ENCODE data around the gene ATP6AP1.
"Not testable (repeated sequence)": the region's sequence is repeated elsewhere in the genome, so short reads cannot be mapped to it uniquely, and the experiment has no call there.

The ATP6AP1 gene

GRCh38 chrX:154399527-154400368 lies 28.7 kb upstream of the ATP6AP1 start:
- in situ Hi-C loops (cut with MboI; ENCODE audit: low sequenced_read_pairs), result no loop called here

- in situ Hi-C loops (cut with MboI; ENCODE audit: low sequenced_read_pairs), result not testable (repeated sequence)
Measured at GRCh38 chrX:154400369-154400817, 28.1 kb upstream of the ATP6AP1 start.

GRCh38 chrX:154401045-154401799 lies 27.3 kb upstream of the ATP6AP1 start:
- in situ Hi-C loops (cut with MboI; ENCODE audit: low sequenced_read_pairs), result no loop called here

- in situ Hi-C loops (cut with MboI; ENCODE audit: low sequenced_read_pairs), result no loop called here
Measured at GRCh38 chrX:154401918-154402621, 26.4 kb upstream of the ATP6AP1 start.

GRCh38 chrX:154402622-154403127 lies 25.8 kb upstream of the ATP6AP1 start:
- in situ Hi-C loops (cut with MboI; ENCODE audit: low sequenced_read_pairs), result no loop called here

- in situ Hi-C loops (cut with MboI; ENCODE audit: low sequenced_read_pairs), result no loop called here
Measured at GRCh38 chrX:154403192-154403591, 25.3 kb upstream of the ATP6AP1 start.

- in situ Hi-C loops (cut with MboI; ENCODE audit: low sequenced_read_pairs), result no loop called here
Measured at GRCh38 chrX:154403858-154404257, 24.6 kb upstream of the ATP6AP1 start.

GRCh38 chrX:154404625-154405192 lies 23.8 kb upstream of the ATP6AP1 start:
- in situ Hi-C loops (cut with MboI; ENCODE audit: low sequenced_read_pairs), result no loop called here

- in situ Hi-C loops (cut with MboI; ENCODE audit: low sequenced_read_pairs), result no loop called here
Measured at GRCh38 chrX:154408659-154409221, 19.7 kb upstream of the ATP6AP1 start.

- in situ Hi-C loops (cut with MboI; ENCODE audit: low sequenced_read_pairs), result no loop called here
Measured at GRCh38 chrX:154409222-154409871, 19.1 kb upstream of the ATP6AP1 start, which contains the start of gene DNASE1L1. Gene DNASE1L1 (minus strand): TSS chrX:154409254. CDS start chrX:154405568, 3,686 bp downstream.

- in situ Hi-C loops (cut with MboI; ENCODE audit: low sequenced_read_pairs), result no loop called here
Measured at GRCh38 chrX:154411981-154412340, 16.5 kb upstream of the ATP6AP1 start.

GRCh38 chrX:154412468-154412867 lies 16.0 kb upstream of the ATP6AP1 start:
- in situ Hi-C loops (cut with MboI; ENCODE audit: low sequenced_read_pairs), result no loop called here

- in situ Hi-C loops (cut with MboI; ENCODE audit: low sequenced_read_pairs), result no loop called here
Measured at GRCh38 chrX:154413142-154413541, 15.3 kb upstream of the ATP6AP1 start.

GRCh38 chrX:154417157-154417556 lies 11.3 kb upstream of the ATP6AP1 start:
- in situ Hi-C loops (cut with MboI; ENCODE audit: low sequenced_read_pairs), result no loop called here

- in situ Hi-C loops (cut with MboI; ENCODE audit: low sequenced_read_pairs), result no loop called here
Measured at GRCh38 chrX:154419189-154419588, 9.3 kb upstream of the ATP6AP1 start.

GRCh38 chrX:154419688-154420401 lies 8.6 kb upstream of the ATP6AP1 start:
- in situ Hi-C loops (cut with MboI; ENCODE audit: low sequenced_read_pairs), result no loop called here

GRCh38 chrX:154420402-154420756 lies 8.1 kb upstream of the ATP6AP1 start:
- in situ Hi-C loops (cut with MboI; ENCODE audit: low sequenced_read_pairs), result no loop called here

- in situ Hi-C loops (cut with MboI; ENCODE audit: low sequenced_read_pairs), result no loop called here
Measured at GRCh38 chrX:154426916-154427770, 1.3 kb upstream of the ATP6AP1 start.
